Measurements from ENCODE around the gene CCDC30. TPM values are rescaled to one million over a fixed set of nuclear protein-coding genes. Genes with fewer than 3 reads are reported as not detected.

Gene CCDC30
- total RNA-seq, 1 donor from 2014 or later = 9.3 TPM

- no peaks in the 10 kb centered on the region for H3K4me1 Mint-ChIP-seq (ENCODE audit: unreplicated experiment)
These were observed 88.1 kb downstream of the CCDC30 start for GRCh38 chr1:42551180-42551579.

GRCh38 chr1:42551590-42551989, 88.5 kb downstream of the CCDC30 start:
- DNase-seq (ENCODE audit: extremely low spot score, unreplicated experiment) = no peak
- Mint-ChIP-seq H3K9me3 (no peaks in the 10 kb centered on the region), H3K27ac (no peak overlapping the region), H3K27me3 (no peaks in the 10 kb centered on the region), H3K36me3 (no peaks in the 10 kb centered on the region), H3K4me3 (no peak overlapping the region), H3K4me1 (ENCODE audit: unreplicated experiment) (no peaks in the 10 kb centered on the region)
- no peak for TF ChIP-seq CTCF (conservative IDR thresholded peaks at IDR 0.05)

More at GRCh38 chr1:42551180-42551579, 88.1 kb downstream of the CCDC30 start:
- no peak for DNase-seq (ENCODE audit: extremely low spot score, unreplicated experiment)
- Mint-ChIP-seq H3K9me3 (no peaks in the 10 kb centered on the region), H3K27ac (no peak overlapping the region), H3K27me3 (no peaks in the 10 kb centered on the region), H3K36me3 (no peaks in the 10 kb centered on the region), H3K4me3 (no peak overlapping the region)
- no peak for TF ChIP-seq CTCF (conservative IDR thresholded peaks at IDR 0.05)

- Mint-ChIP-seq H3K27ac (no peak overlapping the region), H3K9me3 (no peaks in the 10 kb centered on the region), H3K4me3 (no peak overlapping the region), H3K27me3 (no peaks in the 10 kb centered on the region), H3K36me3 (no peaks in the 10 kb centered on the region), H3K4me1 (ENCODE audit: unreplicated experiment) (no peaks in the 10 kb centered on the region)
- no peak for DNase-seq (ENCODE audit: extremely low spot score, unreplicated experiment)
- TF ChIP-seq CTCF (conservative IDR thresholded peaks at IDR 0.05) = no peak
These were observed 89.5 kb downstream of the CCDC30 start for GRCh38 chr1:42552636-42553035.

- Mint-ChIP-seq H3K27ac (no peak overlapping the region), H3K9me3 (peaks cover 4% of the 10 kb centered on the region), H3K27me3 (no peaks in the 10 kb centered on the region), H3K36me3 (peaks cover 14% of the 10 kb centered on the region), H3K4me1 (ENCODE audit: unreplicated experiment) (no peaks in the 10 kb centered on the region), H3K4me3 (no peak overlapping the region)
- no peak for TF ChIP-seq CTCF (conservative IDR thresholded peaks at IDR 0.05)
- no peak for DNase-seq (ENCODE audit: extremely low spot score, unreplicated experiment)
These were observed 94.3 kb downstream of the CCDC30 start for GRCh38 chr1:42557230-42557851.

GRCh38 chr1:42567038-42567437, 104.0 kb downstream of the CCDC30 start:
- H3K4me3 Mint-ChIP-seq = no peak overlapping the region
- H3K4me1 Mint-ChIP-seq (ENCODE audit: unreplicated experiment) = no peaks in the 10 kb centered on the region
- no peak for DNase-seq (ENCODE audit: extremely low spot score, unreplicated experiment)
- no peak for TF ChIP-seq CTCF (conservative IDR thresholded peaks at IDR 0.05)
- H3K36me3 Mint-ChIP-seq = peaks cover 13% of the 10 kb centered on the region
- no peaks in the 10 kb centered on the region for H3K27me3 Mint-ChIP-seq
- no peaks in the 10 kb centered on the region for H3K9me3 Mint-ChIP-seq
- H3K27ac Mint-ChIP-seq = no peak overlapping the region

- Mint-ChIP-seq H3K27me3 (no peaks in the 10 kb centered on the region), H3K27ac (peak overlapping the region; percentile 17), H3K9me3 (no peaks in the 10 kb centered on the region), H3K4me3 (no peak overlapping the region), H3K4me1 (ENCODE audit: unreplicated experiment) (no peaks in the 10 kb centered on the region), H3K36me3 (no peaks in the 10 kb centered on the region)
- DNase-seq (ENCODE audit: extremely low spot score, unreplicated experiment) = no peak
- no peak for TF ChIP-seq CTCF (conservative IDR thresholded peaks at IDR 0.05)
These were observed 113.8 kb downstream of the CCDC30 start for GRCh38 chr1:42576935-42577334.

All from type B pancreatic cell (in vitro differentiated cells).